ENCODE measurements around the gene CYTH1.

DNA sequence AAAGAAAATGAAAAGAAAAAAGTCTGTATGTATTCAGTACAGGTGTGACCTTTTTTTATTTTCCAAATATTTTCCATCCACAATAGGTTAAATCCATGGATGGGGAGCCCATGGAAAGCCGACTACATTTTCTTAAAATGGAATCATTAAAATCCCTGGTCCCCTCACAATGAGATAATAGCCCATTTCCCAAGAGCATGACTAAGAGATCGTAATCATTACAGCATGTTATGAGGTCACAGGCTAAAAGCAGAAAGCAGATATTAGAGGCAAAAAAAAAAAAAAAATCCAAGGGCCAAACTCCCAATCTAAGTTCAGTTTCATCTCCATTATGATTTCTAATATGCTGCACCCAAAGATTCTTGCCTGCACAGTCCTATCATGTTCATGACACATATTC, 44.7 kb downstream of the CYTH1 start:
- TF ChIP-seq EZH2 (IDR thresholded peaks at IDR 0.05; ENCODE audit: insufficient read depth, poor library complexity, severe bottlenecking) = no peak
- TF ChIP-seq EZH2phosphoT487 (IDR thresholded peaks at IDR 0.05; ENCODE audit: insufficient read depth, low read depth) = no peak

All from GM23248 (cell line).